Right ventricle myocardium inferior (tissue), 1 donor: ENCODE data around the gene HRCT1. TPM values are rescaled to one million over a fixed set of nuclear protein-coding genes. Genes with fewer than 3 reads are reported as not detected.

ENCODE experiments used
- ATAC-seq: fragments of 200-7000 bp; cut with Tn5 transposase; one replicate; pipeline ENCODE4 v1.9.1; 2020; ENCODE audit warnings: mild to moderate bottlenecking, moderate library complexity
- DNase-seq: peaks from one replicate; pipeline ENCODE4 v3.0.0; 2021; ENCODE audit errors: missing footprints
- intact Hi-C: fragments of 100-400 bp; cut with DNase I; formaldehyde crosslinking; loops from one replicate; pipeline ENCODE4 v1.11.0; 2022
- long read RNA-seq: library from polyadenylated mRNA; unstranded; transcript quantifications from one replicate; pipeline ENCODE4 v2.0.0, GENCODE V29; 2021
- total RNA-seq: library from RNA; stranded (reverse); fragmentation: NEBNext Ultra II Directional; extraction: Animal tissue kit (Norgen Biotek cat#: 25700); gene quantifications from one replicate; pipeline ENCODE4 v1.2.1, GENCODE V29; 2021
- donor health status: DM: no; HTN: yes; CAD: no; lungs with severe emphysema.

The HRCT1 gene
- total RNA-seq: 8.1 TPM
- long read RNA-seq, partial matches to known transcripts: 0 of 2 reads
- long read RNA-seq, other reads (novel, unspliced or antisense): 0 of 2 reads

DNA sequence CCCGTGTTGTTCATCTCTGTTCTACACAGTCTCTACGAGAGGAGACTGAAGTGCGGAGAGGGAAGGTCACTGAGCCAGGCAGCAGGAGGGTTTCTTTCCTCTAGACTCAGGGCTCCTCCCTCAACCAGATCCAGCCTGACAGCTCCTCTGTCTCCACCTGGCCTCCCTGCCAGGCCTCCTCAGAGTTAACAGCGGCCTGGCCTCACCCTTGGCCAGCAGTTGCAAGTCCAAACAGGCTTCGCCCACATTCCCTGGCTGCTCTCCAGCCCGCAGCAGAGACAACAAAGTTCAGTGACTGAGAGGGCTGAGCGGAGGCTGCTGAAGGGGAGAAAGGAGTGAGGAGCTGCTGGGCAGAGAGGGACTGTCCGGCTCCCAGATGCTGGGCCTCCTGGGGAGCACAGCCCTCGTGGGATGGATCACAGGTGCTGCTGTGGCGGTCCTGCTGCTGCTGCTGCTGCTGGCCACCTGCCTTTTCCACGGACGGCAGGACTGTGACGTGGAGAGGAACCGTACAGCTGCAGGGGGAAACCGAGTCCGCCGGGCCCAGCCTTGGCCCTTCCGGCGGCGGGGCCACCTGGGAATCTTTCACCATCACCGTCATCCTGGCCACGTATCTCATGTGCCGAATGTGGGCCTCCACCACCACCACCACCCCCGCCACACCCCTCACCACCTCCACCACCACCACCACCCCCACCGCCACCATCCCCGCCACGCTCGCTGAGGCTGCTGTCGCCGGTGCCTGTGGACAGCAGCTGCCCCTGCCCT, at the start of gene HRCT1:
Gene HRCT1, plus strand, starts transcription at position 291 of the 768 bp plus-strand sequence. Its CDS starts 86 bp downstream, at position 377.
- intact Hi-C loops: no loop called here
- ATAC-seq (peak; percentile 57), DNase-seq (peak; percentile 94)

DNA sequence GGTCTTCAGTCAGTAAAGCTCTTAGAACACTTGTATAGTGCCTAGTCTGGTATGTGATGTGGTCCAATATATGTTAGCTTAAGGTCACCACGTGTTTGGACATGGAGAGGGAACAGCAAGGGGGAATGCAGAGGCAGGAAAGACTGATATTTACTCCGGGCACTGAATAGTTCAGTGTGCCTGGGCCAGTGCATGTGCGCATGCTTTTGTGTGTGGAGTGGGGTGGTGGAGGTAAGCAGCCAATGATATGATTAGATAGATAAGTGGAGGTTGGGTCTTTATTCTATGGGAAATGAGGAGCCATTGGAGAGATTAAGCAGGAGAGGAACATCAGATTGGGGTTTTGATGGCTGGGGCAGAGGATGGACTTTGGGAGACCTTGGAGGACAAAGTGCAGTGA, 49.8 kb upstream of the HRCT1 start:
- DNase-seq (no peak), ATAC-seq (no peak)
- intact Hi-C loops: no loop called here

DNA sequence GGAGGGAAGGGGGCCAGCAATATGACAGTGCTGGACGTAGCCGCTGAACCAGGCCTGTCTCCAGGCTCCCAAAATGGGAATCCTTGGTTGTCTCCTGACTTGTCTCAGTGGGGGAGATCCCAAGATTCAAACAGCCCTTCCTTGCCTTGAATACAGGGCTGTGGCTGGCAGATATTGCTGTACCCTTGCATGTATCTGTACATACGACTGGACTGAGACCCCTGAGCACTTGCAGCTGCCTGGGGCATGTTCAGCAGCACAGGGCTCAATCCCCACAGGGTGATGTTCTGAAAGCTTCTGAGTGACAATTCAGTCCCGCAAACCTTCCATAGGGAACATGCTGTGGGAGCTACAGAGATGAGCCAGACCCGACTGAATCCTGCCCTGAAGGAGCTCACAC, 49.1 kb upstream of the HRCT1 start:
- ATAC-seq (no peak), DNase-seq (no peak)
- intact Hi-C loops: no loop called here

DNA sequence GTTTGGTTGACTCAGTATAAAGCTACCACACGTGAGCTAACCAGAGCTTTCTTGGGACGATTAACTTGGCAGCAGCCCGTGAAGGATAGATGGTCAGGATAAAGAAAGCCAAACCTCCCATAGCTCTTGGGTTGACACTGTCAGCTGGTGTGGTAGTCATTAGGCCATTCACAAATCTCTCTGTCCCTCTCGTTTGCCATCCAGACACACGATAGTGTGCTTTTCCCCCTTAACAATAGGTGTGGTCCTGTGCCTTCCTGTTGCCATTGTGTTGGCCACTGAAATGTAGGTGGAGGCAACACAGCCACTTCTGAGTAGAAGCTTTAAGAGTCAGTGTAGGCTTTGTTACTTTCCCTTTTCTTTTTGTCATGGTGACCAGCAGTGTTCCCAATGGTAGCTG, 47.5 kb upstream of the HRCT1 start:
- no peak for ATAC-seq
- DNase-seq: no peak
- intact Hi-C loops: no loop called here

DNA sequence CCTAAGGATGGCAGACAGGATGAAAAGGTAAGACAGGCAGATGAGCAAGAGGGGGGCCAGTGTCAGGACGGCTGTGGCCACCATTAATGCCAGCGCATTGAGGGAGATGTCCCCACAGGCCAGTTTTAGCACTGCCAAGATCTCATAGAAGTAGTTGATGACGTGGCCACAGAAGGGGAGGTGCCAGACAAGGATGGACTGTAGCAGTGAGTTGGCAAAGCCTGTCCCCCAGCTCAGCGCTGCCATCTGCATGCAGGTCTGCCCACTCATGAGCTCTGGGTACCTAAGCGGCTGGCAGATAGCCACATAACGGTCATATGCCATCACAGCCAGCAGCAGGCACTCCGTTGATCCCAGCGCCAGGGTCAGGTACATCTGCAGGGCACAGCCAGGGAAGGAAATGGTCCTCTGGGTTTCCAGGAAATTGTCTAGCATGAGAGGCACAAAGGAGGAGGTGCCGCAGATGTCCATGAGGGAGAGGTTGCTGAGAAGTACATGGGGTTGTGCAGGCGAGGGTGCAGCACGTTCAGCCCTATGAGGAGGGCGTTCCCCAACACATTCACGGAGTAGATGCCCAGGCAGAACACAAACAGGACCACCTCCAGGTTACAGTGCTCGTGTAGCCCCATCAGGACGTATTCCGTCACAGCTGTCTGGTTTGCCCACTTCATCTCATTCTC, 46.6 kb upstream of the HRCT1 start:
- intact Hi-C loops: no loop called here
- no peak for DNase-seq
- no peak for ATAC-seq

DNA sequence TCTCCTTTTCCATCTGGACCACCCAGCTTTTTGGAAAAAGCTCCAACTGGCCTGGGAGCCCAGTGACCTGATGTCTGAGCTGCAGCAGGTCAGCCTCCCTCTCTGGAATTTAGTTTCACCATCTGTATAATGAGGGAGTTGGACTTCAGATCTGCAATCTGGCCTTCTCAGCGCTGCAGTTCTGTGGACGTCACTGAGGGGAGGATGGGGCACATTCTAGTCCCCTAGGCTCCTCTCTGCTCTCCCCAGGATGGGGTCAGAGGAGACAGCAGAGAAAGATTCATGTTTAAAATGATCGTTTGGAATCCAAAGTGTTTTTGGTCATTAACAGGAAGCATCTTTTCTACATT, 46.0 kb upstream of the HRCT1 start:
- DNase-seq: no peak
- intact Hi-C loops: no loop called here
- no peak for ATAC-seq

DNA sequence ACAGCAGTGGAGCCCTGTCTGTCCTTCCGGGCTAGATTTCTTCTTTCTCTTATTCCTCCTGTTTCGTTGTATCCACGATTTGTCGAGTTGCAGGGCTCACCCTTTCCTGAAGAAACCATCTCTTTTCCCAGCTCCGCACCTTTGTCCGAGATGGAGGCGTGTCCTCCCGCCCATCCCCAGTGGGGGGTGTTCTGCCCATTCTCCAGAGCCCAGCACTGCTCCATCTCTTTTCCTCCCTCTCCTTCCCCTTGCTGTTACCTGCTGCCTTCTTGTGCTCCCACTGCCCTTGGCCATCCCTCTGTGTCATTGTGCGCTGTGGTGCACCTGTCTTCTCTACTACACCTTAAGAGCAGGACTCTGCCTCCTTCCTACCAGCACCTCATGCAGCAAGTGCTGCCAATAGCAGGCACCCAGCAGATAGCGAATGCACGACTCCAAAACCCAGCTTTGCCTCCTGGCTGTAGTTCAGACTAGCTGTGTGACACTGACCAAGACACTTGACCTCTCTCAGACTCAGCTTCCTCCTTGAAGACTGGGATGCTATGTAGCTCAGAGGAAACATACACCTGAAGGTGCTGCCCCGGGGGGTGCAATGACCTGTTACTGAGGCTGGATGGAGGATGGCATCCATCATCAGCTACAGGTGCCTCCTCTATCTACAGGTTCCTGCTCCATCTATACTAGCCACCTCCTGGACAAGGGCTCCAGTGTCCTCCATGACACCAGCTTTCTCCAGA, 44.7 kb upstream of the HRCT1 start:
- no peak for DNase-seq
- ATAC-seq: no peak
- intact Hi-C loops: no loop called here

DNA sequence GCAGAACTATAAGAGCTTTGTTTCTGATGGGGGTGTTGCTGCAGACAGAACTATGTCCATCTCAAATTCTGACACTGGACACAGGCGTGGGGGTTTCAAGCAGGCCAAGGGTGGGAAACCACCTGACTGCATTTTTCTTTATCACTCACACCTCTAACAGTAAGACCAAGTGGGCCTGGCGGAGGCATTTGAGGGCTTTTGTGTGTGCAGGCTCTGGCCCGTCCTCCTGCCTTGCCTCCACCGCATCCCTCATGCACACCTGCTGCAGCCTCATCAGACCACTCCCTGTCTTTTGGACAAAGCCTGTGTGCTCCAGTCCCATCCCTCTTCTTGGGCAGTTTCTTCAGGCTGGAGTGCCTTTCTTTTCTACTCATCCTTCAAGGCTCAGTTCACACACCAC, 43.7 kb upstream of the HRCT1 start:
- intact Hi-C loops: no loop called here
- ATAC-seq (no peak), DNase-seq (no peak)

DNA sequence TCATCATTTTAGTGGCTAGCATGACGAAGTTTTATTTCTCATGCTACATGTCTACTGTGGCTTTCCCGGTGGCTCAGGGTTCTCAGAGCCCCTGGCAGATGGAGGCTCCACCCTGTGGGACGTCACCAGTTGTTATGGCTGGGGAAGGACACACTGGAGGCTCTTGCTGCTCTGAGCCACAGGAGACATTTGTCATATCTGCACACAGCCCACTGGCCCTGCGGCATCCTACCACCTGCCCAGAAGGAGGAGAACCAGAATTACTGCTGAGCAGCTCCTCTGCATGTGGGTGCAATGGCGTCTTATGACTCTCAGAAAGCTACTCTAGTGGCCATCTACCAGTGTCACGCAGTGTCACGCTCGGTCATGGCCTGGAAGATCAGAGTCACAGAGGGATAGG, 42.4 kb upstream of the HRCT1 start:
- ATAC-seq: peak; percentile 29
- intact Hi-C loops: no loop called here
- no peak for DNase-seq

DNA sequence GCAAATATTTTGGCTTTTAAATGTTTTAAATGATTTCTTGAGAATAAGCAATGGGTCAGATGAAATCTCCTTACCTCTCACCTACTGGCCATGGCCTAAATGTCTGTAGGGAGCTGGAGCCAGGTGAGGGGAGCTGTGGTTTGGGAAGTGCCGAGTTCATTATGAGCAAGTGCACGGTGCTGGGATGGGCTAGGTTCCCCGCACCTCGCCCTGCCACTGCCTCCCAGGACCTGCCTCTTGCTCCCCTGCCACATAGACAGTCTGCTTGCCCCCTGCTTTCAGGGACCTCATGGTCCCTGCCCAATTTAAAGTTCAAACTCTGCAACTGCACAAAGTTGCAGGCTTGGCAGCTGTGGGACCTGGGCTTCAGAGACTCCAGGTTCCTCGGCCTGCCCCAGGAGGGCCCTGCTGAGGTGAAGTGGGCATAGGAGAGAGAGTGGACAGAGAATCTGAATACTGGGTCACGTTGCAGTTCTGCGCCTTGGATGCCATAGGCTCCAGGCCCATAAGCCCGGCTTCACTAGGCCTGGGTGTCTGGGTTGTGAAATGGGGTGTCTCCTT, 41.2 kb upstream of the HRCT1 start:
- ATAC-seq (no peak), DNase-seq (no peak)
- intact Hi-C loops: no loop called here

DNA sequence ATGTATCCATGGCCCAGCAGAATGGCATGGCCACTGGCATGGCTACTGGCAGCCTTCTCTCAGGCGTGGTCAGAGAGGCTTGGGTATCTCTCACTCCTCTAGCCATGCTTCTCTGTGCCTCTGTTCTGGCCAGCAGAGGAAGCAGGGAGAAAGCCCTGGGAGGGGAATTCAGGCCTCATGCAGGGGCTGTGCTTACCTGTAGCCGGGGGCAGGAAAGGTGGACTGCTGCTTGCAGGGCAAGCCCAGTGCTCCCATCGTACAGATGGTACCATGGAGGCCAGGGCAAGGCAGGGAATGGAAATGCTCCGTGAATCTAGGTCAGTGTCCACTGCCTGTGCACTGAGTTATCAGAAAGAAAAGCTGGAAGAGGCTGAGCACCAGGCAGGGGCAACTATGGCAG, 38.5 kb upstream of the HRCT1 start:
- ATAC-seq: no peak
- intact Hi-C loops: no loop called here
- no peak for DNase-seq

DNA sequence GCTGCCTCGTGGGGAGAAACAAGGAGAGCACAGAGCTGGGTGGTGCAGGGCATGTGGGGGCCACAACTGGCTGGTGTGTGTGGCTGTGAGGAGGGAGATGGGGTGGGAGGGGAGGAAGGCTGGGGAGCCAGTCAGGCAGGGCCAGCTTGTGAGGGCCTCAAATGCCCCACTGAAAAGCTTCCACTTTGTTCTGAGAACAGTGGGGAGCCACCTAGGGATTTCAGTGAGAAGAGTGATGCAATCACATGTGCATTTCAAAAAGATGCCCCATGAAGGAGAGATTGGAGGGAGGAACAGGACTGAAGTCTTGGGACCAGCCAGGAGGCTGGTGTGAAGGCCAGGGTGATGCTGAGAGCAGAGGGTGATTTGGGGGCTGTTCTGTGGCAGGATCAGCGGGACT, 37.1 kb upstream of the HRCT1 start:
- no peak for ATAC-seq
- DNase-seq: no peak
- intact Hi-C loops: no loop called here

DNA sequence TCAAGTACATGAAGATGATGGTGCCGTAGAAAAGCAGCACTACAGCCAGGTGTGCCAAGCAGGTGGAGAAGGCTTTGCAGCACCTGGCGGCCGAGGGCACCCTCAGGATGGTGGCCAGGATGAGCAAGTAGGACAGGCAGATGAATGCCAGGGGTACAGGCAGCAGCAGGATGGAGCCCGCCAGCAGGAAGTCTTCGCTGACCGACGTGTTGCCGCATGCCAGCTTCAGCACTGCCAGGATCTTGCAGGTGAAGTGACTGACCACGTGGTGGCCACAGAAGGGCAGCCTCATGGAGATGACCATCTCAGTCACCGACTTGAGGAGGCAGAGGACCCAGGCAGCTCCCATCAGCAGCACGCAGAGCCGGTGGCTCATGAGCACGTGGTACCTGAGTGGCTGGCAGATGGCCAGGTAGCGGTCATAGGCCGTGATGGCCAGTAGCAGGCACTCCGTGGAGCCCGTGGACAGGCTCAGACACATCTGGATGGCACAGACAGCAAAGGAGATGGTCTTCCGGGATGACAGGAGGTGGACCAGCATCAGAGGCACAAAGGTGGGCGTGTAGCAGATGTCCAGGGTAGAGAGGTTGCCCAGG, 36.3 kb upstream of the HRCT1 start:
- ATAC-seq (no peak), DNase-seq (no peak)
- intact Hi-C loops: no loop called here

DNA sequence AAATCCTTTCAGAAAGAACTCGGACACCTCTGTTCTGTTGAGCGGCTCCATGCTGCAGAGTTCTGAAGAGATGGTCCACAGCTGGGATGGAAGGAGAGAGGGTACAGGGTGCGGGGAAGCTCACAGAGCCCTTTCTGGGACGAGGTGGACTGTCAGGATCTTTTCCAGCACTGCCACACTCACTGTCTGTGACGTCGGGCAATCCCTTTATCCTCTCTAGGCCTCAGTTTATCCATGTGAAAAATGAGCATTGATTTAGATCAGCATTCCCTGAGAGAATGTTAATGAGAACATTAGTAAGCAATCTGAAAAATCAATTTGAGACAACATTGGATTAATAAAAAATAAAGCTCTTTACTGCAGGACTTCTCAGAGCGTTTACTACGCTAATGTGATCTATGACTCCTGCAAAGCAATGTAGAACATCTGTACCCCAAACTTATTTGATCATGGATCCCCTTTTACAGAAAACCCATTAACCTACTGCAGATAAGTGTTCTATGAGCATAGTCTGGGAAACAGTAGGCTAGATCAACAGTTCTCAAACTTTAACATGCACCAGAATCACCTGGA, 35.6 kb upstream of the HRCT1 start, which contains the start of gene OR13J1:
Gene OR13J1, minus strand, starts transcription at position 51 of the 573 bp plus-strand sequence. Its CDS starts 0 bp downstream, at position 51.
- ATAC-seq: no peak
- no peak for DNase-seq
- intact Hi-C loops: no loop called here

DNA sequence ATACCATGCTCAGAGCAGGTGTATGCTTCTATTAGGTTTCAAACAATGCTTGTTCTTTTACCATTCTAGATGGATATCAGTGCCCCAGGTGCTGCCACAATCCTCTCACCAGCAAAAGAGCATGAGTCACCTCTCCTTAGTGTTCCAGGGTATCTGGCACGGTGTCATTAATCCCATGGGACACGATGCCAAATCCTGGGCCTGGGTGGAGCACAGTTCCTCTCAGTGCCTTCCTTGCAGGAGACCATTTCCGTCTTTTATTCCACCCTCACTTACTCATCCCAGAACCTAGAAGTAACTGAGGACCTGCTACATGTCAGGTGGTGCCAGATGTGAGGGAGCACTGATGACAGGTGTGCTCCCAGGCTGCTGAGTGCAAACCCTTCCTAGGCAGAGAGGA, 34.5 kb upstream of the HRCT1 start:
- ATAC-seq (no peak), DNase-seq (no peak)
- intact Hi-C loops: no loop called here

DNA sequence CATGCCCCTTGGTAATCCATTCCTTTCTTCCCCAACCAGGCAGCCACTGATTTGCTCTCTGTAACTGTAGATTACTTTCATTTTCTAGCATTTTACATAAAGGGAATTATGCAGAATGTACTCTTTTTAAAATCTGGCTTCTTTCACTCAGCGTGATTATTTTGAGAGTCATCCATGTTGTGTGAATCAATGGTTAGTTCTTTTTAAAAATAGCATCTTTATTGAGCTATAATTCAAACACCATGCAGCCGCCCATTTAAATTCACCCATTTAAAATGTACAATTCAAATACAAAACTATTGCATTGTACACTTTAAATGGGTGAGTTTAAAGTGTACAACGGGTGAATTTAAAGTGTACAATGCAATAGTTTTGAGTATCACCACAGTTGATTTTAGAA, 33.5 kb upstream of the HRCT1 start:
- no peak for ATAC-seq
- intact Hi-C loops: no loop called here
- no peak for DNase-seq

DNA sequence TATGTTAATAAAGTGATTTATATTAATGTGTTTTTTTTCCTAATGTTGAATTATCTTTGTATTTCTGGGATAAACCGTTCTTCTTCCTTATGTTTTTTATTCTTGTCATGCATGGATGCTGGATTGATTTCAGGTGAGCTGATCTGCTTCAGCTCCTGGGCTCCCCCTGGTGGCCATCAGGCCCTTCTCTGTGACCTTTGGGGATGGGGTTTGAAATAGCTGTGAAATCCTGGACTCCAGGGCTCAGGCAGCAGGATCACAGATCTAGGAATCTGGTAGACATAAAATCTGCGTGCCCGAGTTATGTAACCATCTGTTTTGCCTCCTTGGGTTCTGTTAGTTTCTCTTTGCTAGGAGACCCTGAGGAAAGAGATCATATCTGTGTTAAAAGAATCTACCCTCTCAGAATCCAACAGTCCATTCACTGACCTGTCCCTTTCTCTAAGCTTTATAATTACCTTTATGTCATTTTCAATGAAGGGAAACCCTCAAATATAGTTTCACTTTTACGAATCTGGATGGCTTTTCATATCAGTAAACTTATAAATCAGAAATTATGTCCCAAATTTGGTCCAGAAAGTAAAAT, 23.6 kb upstream of the HRCT1 start:
- peak; percentile 90 for DNase-seq
- peak; percentile 81 for ATAC-seq
- intact Hi-C loops: loop anchor here (1.0 to 10.0 kb wide), 3 partner anchors 56 to 238 kb away; no protein-coding TSS in a partner anchor

DNA sequence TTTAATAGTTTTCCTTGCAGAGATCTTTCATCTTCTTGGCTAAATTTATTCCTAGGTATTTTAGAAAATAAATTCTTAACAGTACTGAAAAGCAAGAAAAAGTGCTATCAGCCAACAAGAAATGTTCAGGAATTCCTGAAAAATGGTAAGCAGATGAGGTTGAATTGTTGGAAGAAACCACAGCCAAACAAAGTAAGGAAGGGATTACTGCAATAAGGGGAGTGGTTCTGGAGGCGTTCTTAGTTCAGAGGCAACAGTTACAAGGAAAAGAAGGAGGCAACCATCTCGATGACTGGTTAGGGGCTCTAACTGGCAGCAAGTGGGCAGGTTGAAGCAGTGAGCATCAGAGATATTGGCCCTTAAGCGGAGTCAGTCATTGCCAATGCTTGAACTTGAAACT, 23.0 kb upstream of the HRCT1 start:
- ATAC-seq: no peak
- intact Hi-C loops: loop anchor here (1.0 to 10.0 kb wide), 3 partner anchors 57 to 238 kb away; no protein-coding TSS in a partner anchor
- no peak for DNase-seq
